Measurements from ENCODE around the gene EFTUD2.

The EFTUD2 gene

GRCh38 chr17:44910231-44911106, 11.2 kb upstream of the EFTUD2 start:
- no peak for DNase-seq

DNA sequence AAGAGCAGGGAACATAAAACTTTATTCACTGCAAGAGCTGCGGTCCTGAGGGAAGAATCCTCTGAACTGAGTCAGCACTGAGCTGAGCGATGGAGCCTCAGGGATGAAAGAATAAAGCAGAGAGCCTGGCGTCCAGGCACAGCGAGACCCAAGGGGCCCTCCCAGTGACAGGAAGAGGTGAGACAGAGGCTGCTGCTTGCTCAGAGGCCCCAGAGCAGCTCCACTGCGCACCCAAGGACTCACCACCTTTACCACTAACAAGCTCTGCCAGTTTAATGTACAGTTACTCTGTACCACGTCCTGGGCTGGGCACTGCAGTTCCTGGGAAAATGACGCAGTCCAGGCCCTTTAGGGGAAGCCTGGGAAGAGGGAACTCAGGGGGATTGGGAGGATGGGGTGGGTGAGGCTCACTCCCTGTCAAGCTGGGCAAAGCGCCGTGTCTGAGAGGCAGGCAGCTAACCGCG, 10.5 kb upstream of the EFTUD2 start:
- no peak for DNase-seq

- DNase-seq = no peak
Observed at GRCh38 chr17:44908761-44909326, 9.6 kb upstream of the EFTUD2 start.

DNA sequence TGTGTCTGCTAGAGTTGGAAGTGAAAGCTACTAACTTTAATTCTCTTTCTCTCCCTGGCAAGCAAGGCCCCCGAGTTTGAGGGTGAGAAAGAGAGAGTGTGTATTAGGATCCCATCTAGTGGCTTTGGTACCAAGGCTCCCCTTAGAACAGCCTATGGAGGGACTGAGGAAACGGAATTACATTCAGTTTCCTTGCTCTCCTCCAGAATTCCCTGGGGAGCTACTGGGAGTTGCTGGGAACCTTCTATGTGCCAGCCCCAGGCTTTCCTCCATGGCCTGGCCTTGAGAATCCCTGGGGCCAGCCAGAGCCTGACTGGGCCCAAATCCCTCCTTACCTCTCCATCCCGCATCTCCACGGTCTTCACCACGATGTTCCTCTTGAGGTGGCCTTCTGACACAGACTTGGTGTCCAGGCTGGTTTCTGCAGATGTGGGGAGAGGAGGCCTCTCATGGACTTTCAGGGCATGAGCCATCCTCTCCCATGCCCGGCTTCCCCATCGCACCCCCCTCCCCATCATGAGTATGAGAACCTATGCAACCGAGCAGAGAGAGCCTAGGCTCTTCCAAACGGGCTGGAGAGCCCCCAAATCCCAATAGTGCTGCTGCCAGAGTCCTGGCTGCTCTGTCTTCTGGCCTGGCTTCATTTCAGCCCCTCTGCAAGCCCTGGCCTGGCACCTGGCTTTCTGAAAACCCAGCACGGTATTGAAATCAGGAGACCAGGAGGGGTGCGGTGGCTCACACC, 8.7 kb upstream of the EFTUD2 start:
- no peak for DNase-seq

DNA sequence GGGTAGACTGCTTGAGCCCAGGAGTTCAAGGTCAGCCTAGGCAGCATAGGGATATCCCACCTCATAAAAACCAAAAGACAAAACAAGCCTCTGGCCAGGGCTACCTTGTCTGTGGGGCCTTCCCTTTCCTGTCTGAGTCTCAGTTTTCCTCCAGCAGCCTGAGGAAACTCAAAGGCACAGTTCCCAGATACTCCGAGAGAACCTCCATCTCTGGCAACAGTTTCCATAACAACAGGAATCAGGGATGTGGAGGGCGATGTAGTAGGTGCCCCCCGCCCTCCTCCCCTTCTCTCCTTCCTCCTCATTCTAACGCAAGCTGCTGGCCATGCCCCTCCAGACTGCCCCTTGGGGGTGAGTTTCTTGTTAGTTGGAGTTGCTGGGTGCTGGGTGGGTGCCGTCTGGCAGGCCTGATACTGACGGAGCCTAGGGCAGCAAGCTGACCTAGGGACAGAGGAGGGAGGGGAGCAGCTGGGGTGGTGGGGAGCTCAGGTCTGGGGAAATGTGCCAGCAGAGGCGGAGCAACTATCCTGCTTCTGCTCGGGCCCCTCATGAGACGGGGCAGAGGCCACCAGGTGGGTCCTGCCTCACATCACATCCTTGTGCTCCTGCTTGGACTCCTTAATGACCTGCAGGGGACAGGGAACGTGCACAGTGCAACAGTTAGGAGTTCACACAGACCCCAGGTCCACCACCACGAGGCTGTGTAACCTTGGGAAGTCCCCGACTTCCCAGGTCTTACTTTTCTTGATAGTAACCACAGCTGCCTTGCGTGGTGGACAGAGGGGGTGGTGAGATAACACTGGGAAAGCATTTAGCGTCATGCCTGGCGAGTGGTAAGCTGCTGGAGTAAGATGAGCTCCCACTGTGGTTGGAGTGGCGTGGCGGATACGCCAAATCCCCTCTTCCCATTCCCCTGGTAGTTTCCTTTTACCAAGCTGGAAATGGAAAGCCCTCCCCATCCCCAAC, 7.8 kb upstream of the EFTUD2 start:
- DNase-seq = no peak

- DNase-seq = no peak
Observed at GRCh38 chr17:44906010-44906646, 6.9 kb upstream of the EFTUD2 start.

DNA sequence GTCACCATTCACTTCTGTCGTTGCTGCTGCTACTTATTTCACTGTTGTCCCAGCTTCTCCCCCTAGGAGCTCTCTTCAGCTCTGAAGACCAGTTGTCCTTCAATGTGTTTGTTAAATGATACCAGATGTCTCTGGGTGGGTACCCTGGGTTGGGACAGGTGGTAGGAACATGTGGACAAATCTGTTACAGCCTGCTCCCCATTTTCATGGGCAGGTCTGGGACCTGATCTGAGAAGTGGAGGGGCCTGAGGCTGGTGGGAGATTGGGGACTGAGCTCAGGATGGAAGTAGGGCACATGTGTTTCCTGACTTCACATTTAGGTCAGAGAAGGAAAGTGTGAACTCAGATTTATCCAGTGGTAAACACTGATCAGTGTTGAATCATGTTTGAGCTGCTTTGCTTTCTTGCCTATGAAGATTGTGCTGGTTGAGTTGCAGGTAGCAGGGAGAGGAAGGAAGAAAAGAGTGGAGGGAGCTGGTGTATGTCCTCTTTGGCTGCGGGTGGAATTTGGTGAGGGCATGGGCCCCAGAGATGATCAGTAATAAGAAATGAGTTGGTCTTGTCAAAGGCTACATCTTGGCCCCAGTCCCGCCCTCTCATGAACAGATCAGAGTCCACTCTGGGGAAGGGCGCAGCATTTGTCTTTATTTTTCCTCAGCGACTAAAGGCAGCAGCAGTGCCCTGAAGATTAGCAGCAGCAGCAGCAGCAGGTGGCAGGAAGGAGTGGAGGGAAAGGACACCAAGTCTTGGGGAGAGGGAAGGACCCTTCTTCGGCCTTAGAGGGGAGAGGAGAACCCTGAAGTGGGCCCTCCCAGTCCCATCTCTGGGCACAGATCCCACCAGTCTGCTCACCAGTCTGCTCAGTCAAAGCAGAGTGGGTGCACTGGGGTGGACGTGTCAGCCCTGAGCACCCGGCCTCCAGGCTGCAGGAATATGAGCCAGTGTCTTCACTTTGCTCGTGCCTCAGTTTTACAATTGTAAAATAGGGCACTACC, 6.1 kb upstream of the EFTUD2 start:
- DNase-seq = no peak

DNA sequence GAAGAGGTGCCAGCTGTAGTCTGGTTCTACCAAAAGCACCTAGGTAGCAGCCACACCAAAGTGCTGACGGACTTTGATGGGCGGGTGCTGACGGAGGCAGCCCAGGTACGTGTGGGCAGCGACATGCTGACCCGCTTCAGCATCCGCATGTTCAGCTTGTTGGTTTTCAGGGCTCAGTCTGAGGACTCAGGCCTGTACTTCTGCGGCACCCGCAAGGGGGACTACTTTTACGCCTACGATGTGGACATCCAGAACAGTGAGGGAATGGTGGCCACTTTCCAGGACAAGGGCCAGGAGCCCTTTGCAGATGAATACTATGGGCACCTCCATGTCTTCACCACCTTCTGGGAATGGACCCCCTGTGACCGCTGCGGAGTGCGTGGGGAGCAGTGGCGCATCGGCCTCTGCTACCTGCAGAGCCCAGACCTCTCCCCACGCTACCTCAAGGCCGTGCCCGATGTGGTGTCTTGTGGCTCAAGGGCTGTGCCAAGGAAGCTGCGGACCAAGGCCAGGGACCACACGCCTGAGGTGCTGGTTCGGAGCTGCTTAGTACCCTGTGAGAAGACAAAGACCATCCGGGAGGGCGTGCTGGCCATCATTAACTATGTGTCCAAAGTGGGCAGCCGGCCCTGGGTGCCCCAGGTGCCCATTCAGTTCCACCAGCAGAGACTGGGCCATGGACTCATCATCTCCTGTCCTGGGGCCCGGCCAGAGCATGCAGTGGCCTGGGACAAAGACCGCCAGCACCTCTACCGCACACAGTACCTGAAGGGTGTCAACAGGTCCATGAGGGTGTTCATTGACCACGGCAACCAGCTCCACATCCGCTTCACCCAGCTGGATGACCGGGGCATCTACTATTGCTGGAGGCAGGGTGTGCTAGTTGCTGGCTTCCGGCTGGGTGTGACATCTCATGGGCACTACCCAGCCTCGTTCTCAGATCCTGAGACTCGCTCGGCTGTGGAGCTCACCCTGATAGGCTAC, 5.0 kb upstream of the EFTUD2 start:
- no peak for DNase-seq

DNA sequence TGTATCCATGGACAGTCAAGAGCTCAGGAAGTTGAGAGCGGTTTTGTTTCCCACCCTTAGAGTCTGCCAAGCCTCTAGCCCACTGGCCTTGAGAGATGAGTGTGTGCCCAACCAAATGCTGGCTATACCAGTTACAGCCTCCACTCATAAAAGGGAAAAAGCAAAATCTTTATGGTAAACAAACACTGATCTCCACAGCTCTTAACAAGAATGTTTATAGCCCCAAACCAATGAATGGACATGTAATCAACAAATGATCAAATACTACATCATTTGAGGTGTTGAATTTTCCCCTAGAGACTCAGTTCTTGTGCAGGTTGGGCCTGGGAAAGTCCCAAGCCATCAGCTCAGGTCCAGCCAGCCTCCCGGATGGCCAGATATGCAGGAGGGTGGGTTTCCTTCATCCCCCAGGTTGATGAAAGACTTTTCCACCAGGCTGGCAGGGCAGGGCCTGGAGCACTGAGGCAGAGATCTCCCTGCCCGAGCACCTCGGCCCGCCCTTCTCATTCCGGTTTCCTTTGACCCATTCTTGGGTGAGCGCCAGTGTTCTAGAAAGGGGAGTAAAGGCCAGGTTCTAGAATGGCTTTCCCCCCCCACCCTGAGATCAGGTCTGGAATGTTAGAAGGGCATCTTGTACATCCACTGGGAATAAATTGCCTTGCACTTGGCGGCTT, 3.9 kb upstream of the EFTUD2 start:
- no peak for DNase-seq

DNA sequence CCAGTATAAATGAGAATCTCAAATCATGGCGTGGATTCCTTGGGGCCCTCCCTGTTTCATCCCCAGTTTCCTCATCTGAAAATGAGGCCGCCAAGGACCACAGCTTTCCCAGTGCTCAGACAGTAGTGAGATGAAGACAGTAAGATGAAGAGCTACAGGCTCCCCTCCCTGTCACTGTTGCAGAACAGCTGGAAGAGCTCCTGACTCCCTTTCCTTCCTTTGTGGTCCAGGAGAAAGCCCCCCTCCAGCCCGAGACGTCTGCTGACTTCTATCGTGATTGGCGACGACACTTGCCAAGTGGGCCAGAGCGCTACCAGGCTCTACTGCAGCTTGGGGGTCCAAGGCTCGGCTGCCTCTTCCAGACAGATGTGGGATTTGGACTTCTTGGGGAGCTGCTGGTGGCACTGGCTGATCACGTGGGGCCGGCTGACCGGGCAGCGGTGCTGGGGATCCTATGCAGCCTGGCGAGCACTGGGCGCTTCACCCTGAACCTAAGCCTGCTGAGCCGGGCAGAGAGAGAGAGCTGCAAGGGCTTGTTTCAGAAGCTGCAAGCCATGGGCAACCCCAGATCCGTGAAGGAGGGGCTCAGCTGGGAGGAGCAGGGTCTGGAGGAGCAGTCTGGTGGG, 3.0 kb upstream of the EFTUD2 start:
- no peak for DNase-seq

GRCh38 chr17:44901411-44901921, 2.2 kb upstream of the EFTUD2 start:
- DNase-seq = no peak

DNA sequence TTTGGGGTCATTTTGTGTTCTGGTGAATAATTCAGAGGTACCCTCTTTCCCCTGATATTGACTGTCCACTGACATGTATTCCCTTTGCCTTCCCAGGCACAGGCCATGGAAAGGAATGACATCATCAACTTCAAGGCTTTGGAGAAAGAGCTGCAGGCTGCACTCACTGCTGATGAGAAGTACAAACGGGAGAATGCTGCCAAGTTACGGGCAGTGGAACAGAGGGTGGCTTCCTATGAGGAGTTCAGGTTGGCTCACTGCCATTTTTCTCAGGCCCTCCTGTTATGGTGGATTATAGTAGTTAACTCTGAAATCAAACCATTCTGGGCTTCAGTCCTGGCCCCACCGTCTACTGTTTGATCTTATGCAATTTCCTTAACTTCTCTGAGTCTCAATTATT, 1.6 kb upstream of the EFTUD2 start:
- no peak for DNase-seq

- no peak for DNase-seq
Observed at GRCh38 chr17:44898768-44899073, 524 bp downstream of the EFTUD2 start.

- no peak for DNase-seq
Observed at GRCh38 chr17:44894642-44895041, 4.6 kb downstream of the EFTUD2 start.

- DNase-seq = no peak
Observed at GRCh38 chr17:44892250-44892649, 7.0 kb downstream of the EFTUD2 start.

DNA sequence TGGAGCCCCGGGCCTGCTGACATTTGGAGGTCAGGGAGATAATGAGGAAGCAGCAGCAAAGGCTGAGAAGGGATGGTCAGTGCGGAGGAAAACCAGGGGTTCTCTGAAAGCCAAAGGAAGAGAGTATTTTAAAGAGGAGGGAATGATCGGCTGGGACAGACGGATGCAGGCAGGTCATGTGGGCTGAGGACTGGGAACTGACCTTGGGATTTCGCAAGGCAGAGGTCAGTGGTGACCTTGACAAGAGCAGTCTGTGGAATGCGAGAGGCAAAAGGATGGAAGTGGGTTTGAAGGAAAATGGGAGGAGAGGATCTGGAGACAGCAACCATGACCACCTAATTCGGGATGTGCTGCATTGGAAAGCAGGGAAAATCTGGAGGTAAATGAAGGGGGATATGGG, 10.2 kb downstream of the EFTUD2 start:
- no peak for DNase-seq

- no peak for DNase-seq
Observed at GRCh38 chr17:44887971-44888954, 11.0 kb downstream of the EFTUD2 start.
